Tibial nerve (tissue), 4 donors: Measurements from ENCODE around the gene CERCAM. TPM values are rescaled to one million over a fixed set of nuclear protein-coding genes. Genes with fewer than 3 reads are reported as not detected.

Experiments
- DNase-seq, 2 donors: peaks; one replicate each; pipeline ENCODE4 v3.0.0-alpha.2; 2019; ENCODE audit warnings: low spot score in 2 of 2
- H3K27ac ChIP-seq, 4 donors: fragments of 200-600 bp; sonication (generic) in 3 of 4; one replicate each; pipeline ENCODE4 v1.5.1; 2017 to 2019; ENCODE audit warnings: mild to moderate bottlenecking in 1 of 4
- H3K27me3 ChIP-seq, 2 donors: fragments of 200-600 bp; sonication (generic) in 1 of 2; one replicate each; pipeline versions ENCODE4 v1.5.1 to v1.6.0; 2017 to 2019
- H3K36me3 ChIP-seq, 3 donors: fragments of 200-600 bp; sonication (generic); one replicate each; pipeline ENCODE4 v1.5.1; 2018 to 2019
- H3K4me1 ChIP-seq, 4 donors: fragments of 200-600 bp; sonication (generic) in 3 of 4; one replicate each; pipeline ENCODE4 v1.5.1; 2017 to 2019
- H3K4me3 ChIP-seq, 4 donors: fragments of 200-600 bp; sonication (generic) in 3 of 4; one replicate each; pipeline ENCODE4 v1.5.1; 2017 to 2019; ENCODE audit warnings: mild to moderate bottlenecking in 1 of 4, moderate library complexity in 1 of 4
- H3K9me3 ChIP-seq, 4 donors: fragments of 200-600 bp; sonication (generic) in 3 of 4; one replicate each; pipeline ENCODE4 v1.5.1; 2017 to 2019
- CTCF ChIP-seq, 5 experiments: fragments of 200-600 bp in 3 of 5; fragments of 450-650 bp in 2 of 5; sonication (generic) in 3 of 5; IDR thresholded peaks; one replicate each; pipeline ENCODE4 v1.5.1; 2016 to 2019; ENCODE audit warnings: antibody characterized with exemption in 5 of 5, mild to moderate bottlenecking in 3 of 5, moderate library complexity in 2 of 5
- EP300 ChIP-seq, 2 donors: sonication (generic); formaldehyde crosslinking; IDR thresholded peaks; one replicate each; pipeline ENCODE4 v1.6.1; 2017; ENCODE audit warnings: antibody characterized with exemption in 2 of 2, mild to moderate bottlenecking in 1 of 2
- POLR2A ChIP-seq, 2 donors: fragments of 450-650 bp; IDR thresholded peaks; one replicate each; pipeline ENCODE4 v1.6.1; 2017; ENCODE audit warnings: antibody characterized with exemption in 2 of 2, mild to moderate bottlenecking in 2 of 2, moderate library complexity in 2 of 2
- WGBS, 2 donors: methylation state at CpG; one replicate each; pipeline ENCODE4 v1.1.5; 2018; 5-methylcytosine and 5-hydroxymethylcytosine counted together
- total RNA-seq, 4 donors: library from RNA; depleted of rRNA; stranded (reverse); fragments of >200 nt; gene quantifications; one replicate each; pipeline ENCODE4 v1.1.0, GENCODE V29; 2016

CERCAM gene
- total RNA-seq, 4 donors from 2014 or later, result 23.7 to 48.2 (median 31.6) TPM

GRCh38 chr9:128374221-128374675 is 46.4 kb upstream of the CERCAM start:
- Histone ChIP-seq H3K4me3 (no peak overlapping the region), H3K27me3 (no peaks in the 10 kb centered on the region), H3K27ac (no peak overlapping the region), H3K4me1 (peaks cover 0 to 45% (median 16%) of the 10 kb centered on the region in 4 donors), H3K36me3 (peaks cover 0 to 46% (median 4%) of the 10 kb centered on the region in 3 donors), H3K9me3 (no peaks in the 10 kb centered on the region)
- no peak for DNase-seq
- 51 to 55% methylated on average over 9 of the region's 9 CpGs for WGBS, 2 donors
- TF ChIP-seq POLR2A (IDR thresholded peaks at IDR 0.05), result no peak
- no peak for TF ChIP-seq EP300 (IDR thresholded peaks at IDR 0.05)
- TF ChIP-seq CTCF (IDR thresholded peaks at IDR 0.05), result no peak

DNA sequence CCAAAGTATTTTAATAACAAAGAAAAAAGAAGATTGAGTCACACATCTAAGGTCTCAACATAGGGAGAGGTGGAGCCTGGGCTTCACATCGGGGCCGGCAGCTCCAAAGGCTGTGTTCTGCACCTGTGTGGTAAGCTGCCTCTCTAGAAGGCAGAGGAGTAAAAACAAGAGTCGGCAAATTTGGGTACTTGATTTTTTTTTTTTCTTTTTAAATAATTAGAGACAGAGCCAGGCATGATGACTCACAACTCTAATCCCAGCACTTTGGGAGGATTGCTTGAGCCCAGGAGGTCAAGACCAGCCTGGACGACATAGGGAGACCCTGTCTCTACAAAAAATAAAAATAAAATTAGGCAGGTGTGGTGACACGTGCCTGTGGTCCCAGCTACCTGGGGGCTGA is 44.8 kb upstream of the CERCAM start:
- H3K4me1 ChIP-seq, result peaks cover 0 to 34% (median 9%) of the 10 kb centered on the region in 4 donors
- H3K36me3 ChIP-seq, result peaks cover 0 to 62% (median 9%) of the 10 kb centered on the region in 3 donors
- WGBS, 2 donors, result 76 to 82% methylated on average over 5 of the region's 5 CpGs
- no peak overlapping the region for H3K4me3 ChIP-seq
- no peaks in the 10 kb centered on the region for H3K27me3 ChIP-seq
- DNase-seq, result no peak
- H3K27ac ChIP-seq, result no peak overlapping the region
- no peaks in the 10 kb centered on the region for H3K9me3 ChIP-seq
- TF ChIP-seq POLR2A (IDR thresholded peaks at IDR 0.05) (no peak), CTCF (IDR thresholded peaks at IDR 0.05) (no peak), EP300 (IDR thresholded peaks at IDR 0.05) (no peak)

DNA sequence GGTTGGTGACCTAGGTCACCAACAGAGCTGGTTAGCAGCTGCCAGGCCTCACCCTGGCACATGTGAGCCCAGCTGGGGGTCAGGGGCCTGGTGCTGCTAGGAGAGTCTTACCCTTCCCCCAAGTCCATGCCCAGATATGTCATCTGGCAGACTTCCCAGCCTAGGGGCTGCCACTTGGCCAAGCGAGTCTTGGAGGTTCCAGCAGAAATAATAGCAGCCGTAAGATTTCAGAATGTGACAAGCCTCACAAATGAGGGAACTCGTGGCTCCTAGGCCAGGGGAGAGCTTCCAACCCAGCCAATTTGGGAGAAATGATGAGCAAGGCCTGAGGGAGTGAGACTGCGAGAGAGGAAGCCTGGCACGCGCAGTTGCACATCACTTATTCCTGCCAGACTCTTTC is 38.4 kb upstream of the CERCAM start:
- no peaks in the 10 kb centered on the region for H3K9me3 ChIP-seq
- no peaks in the 10 kb centered on the region for H3K27me3 ChIP-seq
- TF ChIP-seq EP300 (IDR thresholded peaks at IDR 0.05) (no peak), POLR2A (IDR thresholded peaks at IDR 0.05) (no peak), CTCF (IDR thresholded peaks at IDR 0.05) (no peak)
- DNase-seq, result no peak
- peaks cover 0 to 98% (median 9%) of the 10 kb centered on the region in 3 donors for H3K36me3 ChIP-seq
- no peak overlapping the region for H3K27ac ChIP-seq
- 61 to 69% methylated on average over 6 of the region's 6 CpGs for WGBS, 2 donors
- no peaks in the 10 kb centered on the region for H3K4me1 ChIP-seq
- H3K4me3 ChIP-seq, result no peak overlapping the region

DNA sequence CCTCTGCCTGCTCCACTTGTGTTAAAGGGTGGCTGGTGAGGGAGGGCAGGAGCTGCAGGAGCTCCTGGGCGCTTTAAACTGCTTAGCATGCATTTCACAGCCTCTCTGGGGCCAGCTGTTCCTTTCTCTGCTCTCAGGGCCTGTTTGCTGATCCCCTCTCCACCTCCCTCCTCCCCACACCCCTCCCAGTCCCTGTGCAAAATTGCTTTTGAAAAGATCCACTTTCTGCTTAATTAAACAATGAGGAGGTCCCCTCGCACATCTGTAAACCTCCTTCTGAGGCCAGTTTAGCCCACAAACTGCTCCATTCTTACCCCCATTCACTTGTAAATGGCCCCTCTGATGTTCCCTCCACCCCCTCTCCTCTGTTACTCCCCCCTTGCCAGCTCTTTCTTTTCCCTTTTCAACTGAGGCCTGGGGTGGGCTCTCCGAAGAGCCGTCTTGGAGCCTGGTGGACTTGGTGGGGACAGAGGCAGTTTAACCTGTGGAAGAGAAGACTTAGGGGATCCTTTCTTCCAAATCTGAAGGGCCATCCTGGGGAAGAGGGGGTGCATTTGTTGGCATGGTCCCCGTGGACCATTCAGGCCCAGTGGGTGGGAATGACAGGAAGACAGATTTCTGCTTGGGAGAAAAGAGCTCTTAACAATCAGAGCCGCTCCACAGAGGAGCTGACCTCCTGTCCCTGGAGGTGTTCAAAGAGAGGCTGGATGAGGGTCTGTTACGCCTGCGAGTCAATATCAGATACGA is 37.5 kb upstream of the CERCAM start:
- Histone ChIP-seq H3K27ac (no peak overlapping the region), H3K4me1 (no peaks in the 10 kb centered on the region), H3K36me3 (peaks cover 0 to 100% (median 9%) of the 10 kb centered on the region in 3 donors), H3K4me3 (no peak overlapping the region), H3K9me3 (no peaks in the 10 kb centered on the region), H3K27me3 (no peaks in the 10 kb centered on the region)
- WGBS, 2 donors, result 62 to 68% methylated on average over 9 of the region's 9 CpGs
- no peak for DNase-seq
- TF ChIP-seq CTCF (IDR thresholded peaks at IDR 0.05) (no peak), EP300 (IDR thresholded peaks at IDR 0.05) (no peak), POLR2A (IDR thresholded peaks at IDR 0.05) (no peak)

DNA sequence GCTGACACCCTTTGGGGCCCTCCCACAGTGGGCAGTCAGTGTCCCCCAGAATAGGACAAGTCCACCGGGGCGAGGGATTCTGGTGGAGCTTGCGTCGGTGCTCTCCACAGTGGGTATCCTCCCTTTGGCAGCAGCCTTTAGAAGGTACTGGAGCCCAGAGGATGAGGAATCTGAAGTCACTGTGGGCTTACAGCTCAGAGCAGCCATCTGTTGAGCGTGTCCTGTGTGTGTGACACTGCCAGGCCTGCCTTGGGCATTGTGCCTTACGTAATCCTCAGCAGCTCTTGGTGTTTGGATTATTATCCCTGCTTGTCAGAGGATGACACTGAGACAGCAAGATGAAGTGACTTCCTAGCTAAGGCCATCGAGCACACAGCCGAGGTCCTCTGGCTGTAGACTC is 36.9 kb upstream of the CERCAM start:
- TF ChIP-seq POLR2A (IDR thresholded peaks at IDR 0.05) (no peak), CTCF (IDR thresholded peaks at IDR 0.05) (no peak), EP300 (IDR thresholded peaks at IDR 0.05) (no peak)
- H3K4me3 ChIP-seq, result no peak overlapping the region
- WGBS, 2 donors, result 77 to 84% methylated on average over 7 to 8 of the region's 8 CpGs
- no peak overlapping the region for H3K27ac ChIP-seq
- DNase-seq, result no peak
- no peaks in the 10 kb centered on the region for H3K4me1 ChIP-seq
- H3K27me3 ChIP-seq, result no peaks in the 10 kb centered on the region
- H3K36me3 ChIP-seq, result peaks cover 0 to 100% (median 9%) of the 10 kb centered on the region in 3 donors
- H3K9me3 ChIP-seq, result no peaks in the 10 kb centered on the region
